Heart left ventricle (tissue), 16 donors: ENCODE measurements around the gene KCNMA1. TPM values are rescaled to one million over a fixed set of nuclear protein-coding genes. Genes with fewer than 3 reads are reported as not detected.

Experiments used
- ATAC-seq, 4 donors: fragments of 200-7000 bp; cut with Tn5 transposase; one replicate each; pipeline ENCODE4 v1.9.1; 2020 to 2022; ENCODE audit warnings: moderate library complexity in 4 of 4, mild to moderate bottlenecking in 3 of 4, moderate number of reproducible peaks in 1 of 4
- DNase-seq, 5 donors: peaks; one replicate each; pipeline ENCODE4 v3.0.0-alpha.2; 2020
- H3K27ac ChIP-seq, 12 donors: fragments of 200-600 bp; sonication (generic) in 4 of 12; one replicate each; pipeline versions ENCODE4 v1.5.0 to v1.8.0; 2016 to 2022; ENCODE audit warnings: mild to moderate bottlenecking in 2 of 12
- H3K27me3 ChIP-seq, 9 donors: fragments of 200-600 bp; sonication (generic) in 2 of 9; one replicate each; pipeline versions ENCODE4 v1.5.1 to v1.8.0; 2016 to 2022; ENCODE audit warnings: mild to moderate bottlenecking in 3 of 9
- H3K36me3 ChIP-seq, 9 donors: fragments of 200-600 bp; sonication (generic) in 2 of 9; one replicate each; pipeline versions ENCODE4 v1.5.0 to v1.8.0; 2018 to 2022; ENCODE audit warnings: mild to moderate bottlenecking in 2 of 9
- H3K4me1 ChIP-seq, 12 donors: fragments of 200-600 bp; sonication (generic) in 4 of 12; one replicate each; pipeline versions ENCODE4 v1.5.0 to v1.8.0; 2016 to 2022; ENCODE audit warnings: mild to moderate bottlenecking in 3 of 12
- H3K4me3 ChIP-seq, 12 donors: fragments of 200-600 bp; sonication (generic) in 4 of 12; one replicate each; pipeline versions ENCODE4 v1.5.0 to v1.8.0; 2017 to 2022; ENCODE audit warnings: mild to moderate bottlenecking in 9 of 12, moderate library complexity in 4 of 12
- H3K9me3 ChIP-seq, 12 donors: fragments of 200-600 bp; sonication (generic) in 4 of 12; one replicate each; pipeline versions ENCODE4 v1.5.0 to v1.8.0; 2016 to 2022; ENCODE audit warnings: mild to moderate bottlenecking in 1 of 12
- POLR2A ChIP-seq, 2 donors: fragments of 450-650 bp; IDR thresholded peaks; one replicate each; pipeline ENCODE4 v1.6.1; 2017; ENCODE audit warnings: antibody characterized with exemption in 2 of 2, mild to moderate bottlenecking in 2 of 2, moderate library complexity in 2 of 2
- WGBS, 4 donors: extraction: QIAGEN DNeasy Blood & Tissue Kit in 2 of 4; methylation state at CpG; one replicate each; pipeline versions ENCODE4 v1.1.5 to v1.1.7; 2013 to 2018; 5-methylcytosine and 5-hydroxymethylcytosine counted together
- intact Hi-C, 10 donors: fragments of 100-400 bp; cut with DNase I; formaldehyde crosslinking; loops; one replicate each; pipeline versions ENCODE4 v1.11.1 to v1.14.2; 2022
- polyA plus RNA-seq, 2 donors: library from polyadenylated mRNA; stranded (reverse); fragments of 200-250 nt; gene quantifications; one replicate each; pipeline ENCODE4 v1.2.3, GENCODE V29; 2013
- total RNA-seq, 9 donors: library from RNA; depleted of rRNA in 2 of 9; stranded (reverse); fragments of >200 nt in 2 of 9; fragmentation: NEBNext Ultra II Directional in 3 of 9; extraction: Animal tissue kit (Norgen Biotek cat#: 25700) in 3 of 9; gene quantifications; one replicate each; pipeline versions ENCODE4 v1.1.0 to v1.2.4, GENCODE V29; 2016 to 2023
- TF ChIP-seq, protein P1 (sequence below), 12 donors: fragments of 200-600 bp; sonication (generic) in 4 of 12; IDR thresholded peaks; one replicate each; pipeline versions ENCODE4 v1.5.0 to v1.8.0; 2018 to 2022; ENCODE audit warnings: antibody characterized with exemption in 12 of 12, mild to moderate bottlenecking in 5 of 12
- donor health status: ischemic (EF 13 %, LVEDD 7.1; RV severe dilation, severe dysfunction).
- donor health status: healthy with polysubstance abuse.
- donor health status: DM: no; HTN: yes; CAD: no.
- donor health status: DM: no; HTN: no; CAD: no.
- donor health status: ischemic (EF 25% LVEDD 6.9; RV normal size, moderate dysfunction).
- donor health status: ischemic (EF 25% LVEDD 5.7; RV mildly dilated, moderate dysfunction).
- donor health status: healthy.
- donor health status: DM: yes; HTN: yes; CAD: no.
- donor health status: ischemic (EF 35%, LVEDD 5.7; RV mildly dilated, moderate dysfunction).
- donor health status: nonischemic (EF 11% LVEDD 7.7; RV severe dilation, severe dysfunction).
- donor health status: DM: yes; HTN: yes; CAD: no.
- donor health status: PGD.
- donor health status: ischemic (EF 29% LVEDD 5.4; RV normal size, mild dysfunction).
- donor health status: nonischemic (EF 23%, LVEDD 6.1; RV moderate dilation, normal function).

The KCNMA1 gene
- total and polyA plus RNA-seq, 11 donors = 0.39 to 8.7 (median 1.7) TPM

DNA sequence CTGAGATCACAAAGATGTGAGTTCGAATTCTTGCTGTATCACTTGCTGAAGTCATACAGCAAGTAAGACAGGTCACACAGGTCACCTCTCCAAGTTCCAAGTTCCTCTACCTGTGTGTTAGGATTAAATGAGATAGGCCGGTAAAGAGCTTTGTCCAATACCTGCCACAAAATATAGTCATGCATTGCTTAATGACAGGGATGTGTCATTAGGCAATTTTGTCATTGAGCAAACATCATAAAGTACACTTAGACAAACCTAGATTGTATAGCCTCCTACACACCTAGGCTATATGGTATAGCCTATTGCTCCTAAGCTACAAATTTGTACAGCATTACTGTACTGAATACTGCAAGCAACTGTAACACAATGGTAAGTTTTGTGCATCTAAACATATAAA, 469.4 kb downstream of the KCNMA1 start:
- H3K4me3 ChIP-seq = no peak overlapping the region
- no peaks in the 10 kb centered on the region for H3K9me3 ChIP-seq
- no peak for ATAC-seq
- 86 to 92% (median 89%) methylated on average over 2 of the region's 2 CpGs for WGBS, 4 donors
- DNase-seq = no peak
- H3K36me3 ChIP-seq = no peaks in the 10 kb centered on the region
- no peak for TF ChIP-seq POLR2A (IDR thresholded peaks at IDR 0.05)
- TF ChIP-seq, protein P1, sequence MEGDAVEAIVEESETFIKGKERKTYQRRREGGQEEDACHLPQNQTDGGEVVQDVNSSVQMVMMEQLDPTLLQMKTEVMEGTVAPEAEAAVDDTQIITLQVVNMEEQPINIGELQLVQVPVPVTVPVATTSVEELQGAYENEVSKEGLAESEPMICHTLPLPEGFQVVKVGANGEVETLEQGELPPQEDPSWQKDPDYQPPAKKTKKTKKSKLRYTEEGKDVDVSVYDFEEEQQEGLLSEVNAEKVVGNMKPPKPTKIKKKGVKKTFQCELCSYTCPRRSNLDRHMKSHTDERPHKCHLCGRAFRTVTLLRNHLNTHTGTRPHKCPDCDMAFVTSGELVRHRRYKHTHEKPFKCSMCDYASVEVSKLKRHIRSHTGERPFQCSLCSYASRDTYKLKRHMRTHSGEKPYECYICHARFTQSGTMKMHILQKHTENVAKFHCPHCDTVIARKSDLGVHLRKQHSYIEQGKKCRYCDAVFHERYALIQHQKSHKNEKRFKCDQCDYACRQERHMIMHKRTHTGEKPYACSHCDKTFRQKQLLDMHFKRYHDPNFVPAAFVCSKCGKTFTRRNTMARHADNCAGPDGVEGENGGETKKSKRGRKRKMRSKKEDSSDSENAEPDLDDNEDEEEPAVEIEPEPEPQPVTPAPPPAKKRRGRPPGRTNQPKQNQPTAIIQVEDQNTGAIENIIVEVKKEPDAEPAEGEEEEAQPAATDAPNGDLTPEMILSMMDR (IDR thresholded peaks at IDR 0.05) = no peak
- H3K27ac ChIP-seq = no peak overlapping the region
- peaks cover 0 to 4% (median 0%) of the 10 kb centered on the region in 12 donors for H3K4me1 ChIP-seq
- intact Hi-C loops = loop anchor here in 5 of 10 donors (5.0 kb wide), 1 partner anchor 544 kb away; no protein-coding TSS in a partner anchor
- H3K27me3 ChIP-seq = peaks cover 0 to 10% (median 7%) of the 10 kb centered on the region in 9 donors

DNA sequence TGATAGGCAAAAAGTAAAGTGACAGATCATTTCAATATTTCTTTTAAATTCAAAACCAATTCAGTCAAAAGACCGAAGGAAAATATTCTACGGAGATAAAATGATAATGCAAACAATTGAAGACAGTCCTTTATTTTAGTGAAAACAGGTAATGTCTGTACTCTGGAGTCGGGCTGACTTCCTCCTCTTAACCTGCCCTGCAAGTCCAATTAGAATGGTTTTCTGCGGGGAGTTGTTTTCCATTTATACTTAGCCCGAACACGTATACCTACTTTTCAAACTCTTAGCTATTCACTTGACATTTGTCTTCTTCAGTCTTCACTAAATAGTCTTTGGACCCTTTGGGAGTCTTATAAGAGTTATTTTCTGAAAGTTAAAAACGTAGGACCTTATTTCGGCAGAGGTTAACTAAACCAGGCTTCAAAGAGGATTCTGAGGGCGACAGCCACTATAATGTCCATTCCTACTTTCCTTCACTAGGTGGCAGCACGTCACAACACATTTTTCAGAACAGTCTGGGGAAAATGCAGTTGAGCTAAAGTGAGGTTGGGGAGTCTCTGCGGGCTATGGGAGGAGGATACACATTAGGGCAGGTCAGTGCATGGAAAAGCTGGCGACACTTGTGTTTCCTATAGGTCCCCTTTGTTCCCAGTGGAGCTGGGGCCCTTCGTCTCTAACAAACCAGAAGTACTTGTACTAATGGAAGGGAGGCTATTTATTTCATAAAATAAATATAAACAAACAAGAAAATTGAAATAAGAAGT, 472.0 kb downstream of the KCNMA1 start:
- peaks cover 0 to 4% (median 0%) of the 10 kb centered on the region in 12 donors for H3K4me1 ChIP-seq
- ATAC-seq = peak in 3 of 4 donors; percentile 53 to 81 (median 76)
- WGBS, 4 donors = 30 to 37% (median 31%) methylated on average over 13 of the region's 13 CpGs
- no peaks in the 10 kb centered on the region for H3K9me3 ChIP-seq
- peak in 3 of 5 donors; percentile 21 to 29 (median 25) for DNase-seq
- no peaks in the 10 kb centered on the region for H3K36me3 ChIP-seq
- intact Hi-C loops = loop anchor here in 6 of 10 donors (2.0 to 5.0 kb wide), 3 partner anchors 477 to 547 kb away; no protein-coding TSS in a partner anchor
- no peak overlapping the region for H3K27ac ChIP-seq
- no peak overlapping the region for H3K4me3 ChIP-seq
- peaks cover 0 to 11% (median 4%) of the 10 kb centered on the region in 9 donors for H3K27me3 ChIP-seq
- TF ChIP-seq, protein P1 (IDR thresholded peaks at IDR 0.05) = peak; percentile 58 to 84 (median 68)
- no peak for TF ChIP-seq POLR2A (IDR thresholded peaks at IDR 0.05)

DNA sequence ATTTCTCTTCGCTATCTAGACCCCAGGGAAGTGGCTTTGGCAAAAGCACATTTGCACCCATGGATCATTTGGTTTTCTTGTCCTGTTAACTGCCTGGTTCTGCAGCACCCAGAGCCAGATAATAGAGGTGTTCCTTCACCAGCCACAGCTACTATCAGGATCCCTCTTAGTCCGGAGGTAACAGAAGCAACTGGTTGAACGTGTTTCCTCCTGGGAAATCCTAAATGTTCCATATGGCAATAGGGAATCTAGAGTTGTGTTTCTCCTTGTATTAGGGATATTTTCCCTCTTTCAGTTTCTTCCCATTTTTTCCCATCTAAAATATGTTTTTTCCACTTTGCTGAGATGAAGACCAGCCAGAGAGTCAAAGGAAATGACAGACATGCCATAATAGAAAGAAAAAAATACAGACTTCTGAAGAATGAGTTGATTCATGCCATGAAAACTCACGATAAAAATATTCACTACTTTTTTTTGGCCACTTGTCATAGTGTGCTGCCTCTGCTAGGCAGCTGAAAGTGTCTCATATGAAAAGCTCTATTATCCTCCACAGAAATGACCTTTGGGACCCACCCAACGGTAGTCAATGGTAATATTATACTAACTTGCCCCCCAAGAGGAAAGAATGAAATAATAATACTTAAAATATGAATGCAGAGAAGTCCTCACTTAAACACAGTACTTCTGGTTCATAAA, 472.8 kb downstream of the KCNMA1 start:
- Histone ChIP-seq H3K4me3 (no peak overlapping the region), H3K27ac (peak overlapping the region in 1 of 12 donors; percentile 51), H3K36me3 (no peaks in the 10 kb centered on the region), H3K27me3 (peaks cover 0 to 11% (median 4%) of the 10 kb centered on the region in 9 donors), H3K4me1 (peaks cover 0 to 4% (median 0%) of the 10 kb centered on the region in 12 donors), H3K9me3 (no peaks in the 10 kb centered on the region)
- ATAC-seq (no peak), DNase-seq (no peak)
- TF ChIP-seq, protein P1 (IDR thresholded peaks at IDR 0.05) = no peak
- TF ChIP-seq POLR2A (IDR thresholded peaks at IDR 0.05) = no peak
- intact Hi-C loops = loop anchor here in 6 of 10 donors (2.0 to 5.0 kb wide), 2 partner anchors 548 kb away; no protein-coding TSS in a partner anchor
- 44 to 52% (median 48%) methylated on average over 5 of the region's 5 CpGs for WGBS, 4 donors
